Measurements from ENCODE around the gene AJM1. TPM values are rescaled to one million over a fixed set of nuclear protein-coding genes. Genes with fewer than 3 reads are reported as not detected.

The AJM1 gene
- polyA plus RNA-seq, 3 donors = 0.10 to 2.0 (median 0.18) TPM

DNA sequence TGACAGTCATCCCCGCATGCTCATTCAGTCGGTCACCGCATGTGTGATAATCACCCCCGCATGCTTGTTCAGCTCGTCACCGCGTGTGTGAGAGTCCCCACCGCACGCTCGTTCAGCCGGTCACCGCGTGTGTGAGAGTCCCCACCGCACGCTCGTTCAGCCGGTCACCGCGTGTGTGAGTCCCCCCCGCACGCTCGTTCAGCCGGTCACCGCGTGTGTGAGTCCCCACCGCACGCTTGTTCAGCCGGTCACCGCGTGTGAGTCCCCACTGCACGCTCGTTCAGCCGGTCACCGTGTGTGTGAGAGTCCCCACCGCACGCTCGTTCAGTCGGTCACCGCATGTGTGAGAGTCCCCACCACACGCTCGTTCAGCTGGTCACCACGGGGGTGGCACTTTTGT is 47.6 kb downstream of the AJM1 start:
- Mint-ChIP-seq H3K4me3 (no peak overlapping the region), H3K9me3 (no peaks in the 10 kb centered on the region), H3K27me3 (ENCODE audit: low read depth in 3 of 3) (peaks cover 0 to 2% (median 1%) of the 10 kb centered on the region in 3 donors), H3K36me3 (peaks cover 13 to 34% of the 10 kb centered on the region in 2 donors), H3K4me1 (peaks cover 16% of the 10 kb centered on the region), H3K27ac (peak overlapping the region in 2 of 7 donors; percentile 25 to 62)
- Histone ChIP-seq H3K36me3 (replicated peaks in 1 of 2; ENCODE audit: control insufficient read depth in 1 of 2, insufficient read depth in 2 of 2, low read length in 2 of 2) (peaks cover 0 to 22% of the 10 kb centered on the region in 2 donors), H3K4me3 (replicated peaks in 1 of 3; ENCODE audit: low read depth in 2 of 3, low read length in 3 of 3) (no peak overlapping the region), H3K79me2 (ENCODE audit: insufficient read depth, low read length) (peaks cover 81% of the 10 kb centered on the region), H3K4me1 (ENCODE audit: control insufficient read depth in 1 of 2, insufficient read depth in 2 of 2, low read length in 2 of 2) (peaks cover 13 to 18% of the 10 kb centered on the region in 2 donors), H3K9ac (ENCODE audit: insufficient read depth, low read length, poor library complexity, severe bottlenecking) (no peak overlapping the region), H2AFZ (ENCODE audit: insufficient read depth, low read depth, low read length, poor library complexity, severe bottlenecking) (no peak overlapping the region), H4K20me1 (ENCODE audit: insufficient read depth, low read length) (peaks cover 26% of the 10 kb centered on the region), H3K4me2 (replicated peaks; ENCODE audit: extremely low read depth, low read length, poor library complexity, severe bottlenecking) (no peak overlapping the region), H3K27ac (ENCODE audit: low read depth in 1 of 2, low read length in 2 of 2) (no peak overlapping the region), H3K9me3 (replicated peaks in 1 of 2; ENCODE audit: control insufficient read depth in 1 of 2, insufficient read depth in 1 of 2, low read length in 2 of 2) (no peaks in the 10 kb centered on the region), H3K27me3 (ENCODE audit: control insufficient read depth in 2 of 2, insufficient read depth in 2 of 2, low read length in 2 of 2) (no peaks in the 10 kb centered on the region)
- TF ChIP-seq, protein P1, sequence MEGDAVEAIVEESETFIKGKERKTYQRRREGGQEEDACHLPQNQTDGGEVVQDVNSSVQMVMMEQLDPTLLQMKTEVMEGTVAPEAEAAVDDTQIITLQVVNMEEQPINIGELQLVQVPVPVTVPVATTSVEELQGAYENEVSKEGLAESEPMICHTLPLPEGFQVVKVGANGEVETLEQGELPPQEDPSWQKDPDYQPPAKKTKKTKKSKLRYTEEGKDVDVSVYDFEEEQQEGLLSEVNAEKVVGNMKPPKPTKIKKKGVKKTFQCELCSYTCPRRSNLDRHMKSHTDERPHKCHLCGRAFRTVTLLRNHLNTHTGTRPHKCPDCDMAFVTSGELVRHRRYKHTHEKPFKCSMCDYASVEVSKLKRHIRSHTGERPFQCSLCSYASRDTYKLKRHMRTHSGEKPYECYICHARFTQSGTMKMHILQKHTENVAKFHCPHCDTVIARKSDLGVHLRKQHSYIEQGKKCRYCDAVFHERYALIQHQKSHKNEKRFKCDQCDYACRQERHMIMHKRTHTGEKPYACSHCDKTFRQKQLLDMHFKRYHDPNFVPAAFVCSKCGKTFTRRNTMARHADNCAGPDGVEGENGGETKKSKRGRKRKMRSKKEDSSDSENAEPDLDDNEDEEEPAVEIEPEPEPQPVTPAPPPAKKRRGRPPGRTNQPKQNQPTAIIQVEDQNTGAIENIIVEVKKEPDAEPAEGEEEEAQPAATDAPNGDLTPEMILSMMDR (IDR thresholded peaks at IDR 0.05) = no peak
- intact Hi-C loops (cut with micrococcal nuclease) = loop anchor here in 1 of 2 donors (5.0 kb wide), 1 partner anchor 43 kb away; the partner anchor contains the start of gene PHPT1
- 98% methylated on average over 42 of the region's 42 CpGs for WGBS (ENCODE audit: insufficient coverage)
- DNase-seq = no peak

DNA sequence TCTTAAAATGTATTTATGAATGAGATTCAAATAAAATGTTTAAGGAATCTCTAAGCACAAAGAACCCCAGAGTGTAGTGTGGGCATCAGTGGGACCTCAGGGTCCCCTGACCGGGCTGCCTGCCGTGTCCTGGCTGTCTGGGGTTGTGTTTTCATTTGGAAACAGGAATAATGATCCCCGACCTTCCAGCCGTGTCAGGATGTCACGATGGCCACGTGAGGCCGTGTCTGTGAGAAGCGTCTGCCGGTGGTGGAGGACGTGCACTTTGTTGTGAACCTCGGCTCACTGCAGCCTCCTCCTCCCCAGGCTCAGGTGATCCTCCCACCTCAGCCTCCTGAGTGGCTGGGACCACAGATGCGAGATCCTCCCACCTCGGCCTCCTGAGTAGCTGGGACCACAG is 48.4 kb downstream of the AJM1 start:
- peaks cover 89% of the 10 kb centered on the region for H3K79me2 ChIP-seq (ENCODE audit: insufficient read depth, low read length)
- no peak overlapping the region for H3K4me3 ChIP-seq (replicated peaks in 1 of 3; ENCODE audit: low read depth in 2 of 3, low read length in 3 of 3)
- peaks cover 31% of the 10 kb centered on the region for H4K20me1 ChIP-seq (ENCODE audit: insufficient read depth, low read length)
- no peak overlapping the region for H3K27ac ChIP-seq (ENCODE audit: low read depth in 1 of 2, low read length in 2 of 2)
- peaks cover 10 to 15% of the 10 kb centered on the region in 2 donors for H3K4me1 ChIP-seq (ENCODE audit: control insufficient read depth in 1 of 2, insufficient read depth in 2 of 2, low read length in 2 of 2)
- H3K9ac ChIP-seq (ENCODE audit: insufficient read depth, low read length, poor library complexity, severe bottlenecking) = no peak overlapping the region
- peaks cover 12% of the 10 kb centered on the region for H3K4me1 Mint-ChIP-seq
- 81% methylated on average over 3 of the region's 13 CpGs for WGBS (ENCODE audit: insufficient coverage)
- DNase-seq = no peak
- no peak overlapping the region for H3K4me3 Mint-ChIP-seq
- no peak overlapping the region for H3K27ac Mint-ChIP-seq
- peaks cover 0 to 2% (median 1%) of the 10 kb centered on the region in 3 donors for H3K27me3 Mint-ChIP-seq (ENCODE audit: low read depth in 3 of 3)
- H3K36me3 Mint-ChIP-seq = peaks cover 17 to 40% of the 10 kb centered on the region in 2 donors
- no peak overlapping the region for H2AFZ ChIP-seq (ENCODE audit: insufficient read depth, low read depth, low read length, poor library complexity, severe bottlenecking)
- peaks cover 0 to 30% of the 10 kb centered on the region in 2 donors for H3K36me3 ChIP-seq (replicated peaks in 1 of 2; ENCODE audit: control insufficient read depth in 1 of 2, insufficient read depth in 2 of 2, low read length in 2 of 2)
- H3K4me2 ChIP-seq (replicated peaks; ENCODE audit: extremely low read depth, low read length, poor library complexity, severe bottlenecking) = no peak overlapping the region
- intact Hi-C loops (cut with micrococcal nuclease) = no loop called here
- no peaks in the 10 kb centered on the region for H3K27me3 ChIP-seq (ENCODE audit: control insufficient read depth in 2 of 2, insufficient read depth in 2 of 2, low read length in 2 of 2)
- TF ChIP-seq, protein P1 (IDR thresholded peaks at IDR 0.05) = no peak
- H3K9me3 Mint-ChIP-seq = no peaks in the 10 kb centered on the region
- H3K9me3 ChIP-seq (replicated peaks in 1 of 2; ENCODE audit: control insufficient read depth in 1 of 2, insufficient read depth in 1 of 2, low read length in 2 of 2) = no peaks in the 10 kb centered on the region

Small RNA genes lying within 50 kb of the gene (small RNA-seq; reads per million reads assigned to genes)
- gene AL355987.2 (ENCODE audit: insufficient read length, low read depth) = not detected
- not detected for gene MIR4292 (ENCODE audit: insufficient read length, low read depth)
- not detected for gene MIR4479 (ENCODE audit: insufficient read length, low read depth)

Other genes with a start within 250 kb of the AJM1 start
- gene EGFL7, start 179.6 kb upstream of the AJM1 start, polyA plus RNA-seq = 1 to 10 TPM; 1.3 to 2.8 (median 2.2) TPM
- 100 to 1,000 TPM in 2 of 3 donors, 10 to 100 TPM in 1; 80.1 to 139 (median 116) TPM for gene AGPAT2, start 155.0 kb upstream of the AJM1 start, polyA plus RNA-seq
- under 1 TPM in 1 of 3 donors, not detected in 2; 0.10 TPM for gene DIPK1B, start 129.9 kb upstream of the AJM1 start, polyA plus RNA-seq
- under 1 TPM in 1 of 3 donors, not detected in 2; 0.16 TPM for gene LCN10, start 99.5 kb upstream of the AJM1 start, polyA plus RNA-seq
- not detected for gene LCN6, start 94.0 kb upstream of the AJM1 start, polyA plus RNA-seq
- gene LCN8, start 84.2 kb upstream of the AJM1 start, polyA plus RNA-seq = under 1 TPM in 1 of 3 donors, not detected in 2; 0.27 TPM
- gene LCN15, start 78.0 kb upstream of the AJM1 start, polyA plus RNA-seq = not detected
- 10 to 100 TPM; 33.1 to 47.2 (median 39.2) TPM for gene TMEM141, start 51.1 kb upstream of the AJM1 start, polyA plus RNA-seq
- gene CCDC183, start 46.1 kb upstream of the AJM1 start, polyA plus RNA-seq = 1 to 10 TPM in 1 of 3 donors, under 1 TPM in 1, not detected in 1; 0.54 to 2.1 TPM
- gene RABL6, start 34.5 kb upstream of the AJM1 start, polyA plus RNA-seq = 10 to 100 TPM in 1 of 3 donors, 1 to 10 TPM in 2; 6.7 to 30.9 (median 8.1) TPM
- 100 to 1,000 TPM in 1 of 3 donors, 10 to 100 TPM in 2; 70.0 to 163 (median 94.3) TPM for gene PHPT1, start 6.9 kb downstream of the AJM1 start, polyA plus RNA-seq
- 1 to 10 TPM in 1 of 3 donors, under 1 TPM in 1, not detected in 1; 0.07 to 5.2 TPM for gene MAMDC4, start 9.9 kb downstream of the AJM1 start, polyA plus RNA-seq
- gene EDF1, start 23.8 kb downstream of the AJM1 start, polyA plus RNA-seq = 100 to 1,000 TPM; 245 to 407 (median 264) TPM
- gene TRAF2, start 44.0 kb downstream of the AJM1 start, polyA plus RNA-seq = 1 to 10 TPM; 1.6 to 6.1 (median 2.0) TPM
- gene FBXW5, start 102.3 kb downstream of the AJM1 start, polyA plus RNA-seq = 100 to 1,000 TPM in 1 of 3 donors, 10 to 100 TPM in 2; 85.3 to 117 (median 92.7) TPM
- gene C8G, start 102.8 kb downstream of the AJM1 start, polyA plus RNA-seq = under 1 TPM in 2 of 3 donors, not detected in 1; 0.55 to 0.72 TPM
- under 1 TPM in 1 of 3 donors, not detected in 2; 0.29 TPM for gene LCN12, start 109.8 kb downstream of the AJM1 start, polyA plus RNA-seq
- gene PTGDS, start 135.0 kb downstream of the AJM1 start, polyA plus RNA-seq = 1 to 10 TPM in 1 of 3 donors, under 1 TPM in 1, not detected in 1; 0.34 to 1.5 TPM
- under 1 TPM in 1 of 3 donors, not detected in 2; 0.04 TPM for gene LCNL1, start 140.5 kb downstream of the AJM1 start, polyA plus RNA-seq
- gene PAXX, start 149.9 kb downstream of the AJM1 start, polyA plus RNA-seq = 10 to 100 TPM; 35.3 to 92.9 (median 40.7) TPM
- gene CLIC3, start 154.1 kb downstream of the AJM1 start, polyA plus RNA-seq = under 1 TPM in 2 of 3 donors, not detected in 1; 0.29 to 0.51 TPM
- gene ABCA2, start 185.8 kb downstream of the AJM1 start, polyA plus RNA-seq = 10 to 100 TPM in 1 of 3 donors, under 1 TPM in 2; 0.18 to 30.7 (median 0.40) TPM
- gene FUT7, start 189.6 kb downstream of the AJM1 start, polyA plus RNA-seq = 10 to 100 TPM in 2 of 3 donors, 1 to 10 TPM in 1; 6.1 to 13.4 (median 10.5) TPM
- gene NPDC1, start 203.7 kb downstream of the AJM1 start, polyA plus RNA-seq = 1 to 10 TPM in 1 of 3 donors, under 1 TPM in 1, not detected in 1; 0.51 to 2.7 TPM
- not detected for gene ENTPD2, start 211.6 kb downstream of the AJM1 start, polyA plus RNA-seq
- gene SAPCD2, start 228.1 kb downstream of the AJM1 start, polyA plus RNA-seq = 1 to 10 TPM in 2 of 3 donors, under 1 TPM in 1; 0.03 to 3.1 (median 1.7) TPM
- gene UAP1L1, start 235.0 kb downstream of the AJM1 start, polyA plus RNA-seq = 10 to 100 TPM in 2 of 3 donors, 1 to 10 TPM in 1; 5.7 to 16.7 (median 14.8) TPM
- 10 to 100 TPM; 29.3 to 38.2 (median 33.3) TPM for gene MAN1B1, start 244.5 kb downstream of the AJM1 start, polyA plus RNA-seq